ENCODE results near the gene VKORC1. TPM values are rescaled to one million over a fixed set of nuclear protein-coding genes. Genes with fewer than 3 reads are reported as not detected.

VKORC1 gene
- polyA plus RNA-seq, 4 donors = 54.4 to 87.8 (median 80.6) TPM

GRCh38 chr16:31084584-31085302, 9.9 kb downstream of the VKORC1 start:
- FAIRE-seq = no peak
- no peaks in the 10 kb centered on the region for H3K9me3 ChIP-seq (ENCODE audit: control insufficient read depth in 2 of 2, insufficient read depth in 1 of 2, low read depth in 1 of 2, low read length in 1 of 2)
- H3K36me3 ChIP-seq (ENCODE audit: control insufficient read depth in 3 of 3, insufficient read depth in 2 of 3, low read depth in 1 of 3, low read length in 3 of 3) = peaks cover 7 to 90% (median 13%) of the 10 kb centered on the region in 3 donors
- WGBS, 3 donors = 91 to 93% (median 93%) methylated on average over 14 to 16 of the region's 16 CpGs
- H3K27ac ChIP-seq (ENCODE audit: low read depth in 1 of 3, low read length in 2 of 3) = no peak overlapping the region
- no peak overlapping the region for H3K4me3 ChIP-seq (ENCODE audit: low read depth in 1 of 3, low read length in 3 of 3)
- DNase-seq = no peak
- H3K27me3 ChIP-seq (ENCODE audit: control insufficient read depth in 3 of 3, insufficient read depth in 3 of 3, low read length in 3 of 3) = no peaks in the 10 kb centered on the region
- no peaks in the 10 kb centered on the region for H3K4me1 ChIP-seq (ENCODE audit: control insufficient read depth in 3 of 3, insufficient read depth in 2 of 3, low read depth in 1 of 3, low read length in 2 of 3)

DNA sequence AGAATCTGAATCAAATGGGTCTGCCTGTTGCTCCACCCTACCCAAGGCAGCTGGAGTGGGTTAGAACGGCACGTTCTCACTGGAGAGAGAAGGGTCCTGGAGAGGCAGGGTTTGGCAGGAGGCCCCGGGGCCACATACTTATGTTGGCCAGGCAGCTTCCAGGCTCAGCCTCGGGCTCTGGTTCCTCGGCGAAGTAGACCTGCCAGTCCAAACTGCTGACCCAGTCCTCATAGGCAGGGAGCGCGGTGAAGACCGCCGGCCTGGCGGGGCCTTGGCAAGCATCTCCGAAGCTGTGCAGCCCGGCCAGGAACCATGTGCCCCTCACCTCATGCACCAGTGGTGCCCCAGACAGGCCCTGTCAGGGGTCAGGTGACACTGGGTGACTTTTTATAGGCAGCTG, 10.6 kb downstream of the VKORC1 start:
- H3K27ac ChIP-seq (ENCODE audit: low read depth in 1 of 3, low read length in 2 of 3) = no peak overlapping the region
- H3K4me3 ChIP-seq (ENCODE audit: low read depth in 1 of 3, low read length in 3 of 3) = no peak overlapping the region
- H3K9me3 ChIP-seq (ENCODE audit: control insufficient read depth in 2 of 2, insufficient read depth in 1 of 2, low read depth in 1 of 2, low read length in 1 of 2) = no peaks in the 10 kb centered on the region
- no peaks in the 10 kb centered on the region for H3K27me3 ChIP-seq (ENCODE audit: control insufficient read depth in 3 of 3, insufficient read depth in 3 of 3, low read length in 3 of 3)
- FAIRE-seq (no peak), DNase-seq (no peak)
- no peaks in the 10 kb centered on the region for H3K4me1 ChIP-seq (ENCODE audit: control insufficient read depth in 3 of 3, insufficient read depth in 2 of 3, low read depth in 1 of 3, low read length in 2 of 3)
- peaks cover 10 to 93% (median 17%) of the 10 kb centered on the region in 3 donors for H3K36me3 ChIP-seq (ENCODE audit: control insufficient read depth in 3 of 3, insufficient read depth in 2 of 3, low read depth in 1 of 3, low read length in 3 of 3)
- WGBS, 3 donors = 88 to 92% (median 91%) methylated on average over 13 of the region's 13 CpGs

DNA sequence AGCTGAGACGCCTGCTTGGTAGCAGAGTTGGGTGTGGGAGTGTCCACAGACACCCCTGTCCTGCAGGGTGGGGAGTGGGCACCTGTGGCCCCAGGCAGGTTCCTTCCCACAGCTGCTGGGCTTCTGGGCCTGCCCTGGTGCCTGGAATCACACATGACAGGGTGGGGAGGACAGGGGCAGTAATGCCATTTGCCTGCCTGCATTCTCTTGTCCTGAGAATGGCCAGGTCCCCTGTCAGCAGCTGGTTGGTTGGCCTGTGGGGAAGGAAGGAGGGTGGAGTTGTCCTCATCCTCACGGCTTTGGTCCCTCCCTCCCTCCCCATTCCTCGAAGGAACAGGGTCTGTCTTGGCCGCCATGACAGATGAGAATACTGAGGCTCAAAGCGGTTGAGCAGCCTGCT, 11.0 kb downstream of the VKORC1 start:
- no peak overlapping the region for H3K4me3 ChIP-seq (ENCODE audit: low read depth in 1 of 3, low read length in 3 of 3)
- FAIRE-seq = no peak
- WGBS, 3 donors = 70% methylated on average over 5 of the region's 5 CpGs
- no peak overlapping the region for H3K27ac ChIP-seq (ENCODE audit: low read depth in 1 of 3, low read length in 2 of 3)
- no peaks in the 10 kb centered on the region for H3K27me3 ChIP-seq (ENCODE audit: control insufficient read depth in 3 of 3, insufficient read depth in 3 of 3, low read length in 3 of 3)
- DNase-seq = no peak
- H3K9me3 ChIP-seq (ENCODE audit: control insufficient read depth in 2 of 2, insufficient read depth in 1 of 2, low read depth in 1 of 2, low read length in 1 of 2) = no peaks in the 10 kb centered on the region
- peaks cover 14 to 93% (median 17%) of the 10 kb centered on the region in 3 donors for H3K36me3 ChIP-seq (ENCODE audit: control insufficient read depth in 3 of 3, insufficient read depth in 2 of 3, low read depth in 1 of 3, low read length in 3 of 3)
- H3K4me1 ChIP-seq (ENCODE audit: control insufficient read depth in 3 of 3, insufficient read depth in 2 of 3, low read depth in 1 of 3, low read length in 2 of 3) = no peaks in the 10 kb centered on the region

DNA sequence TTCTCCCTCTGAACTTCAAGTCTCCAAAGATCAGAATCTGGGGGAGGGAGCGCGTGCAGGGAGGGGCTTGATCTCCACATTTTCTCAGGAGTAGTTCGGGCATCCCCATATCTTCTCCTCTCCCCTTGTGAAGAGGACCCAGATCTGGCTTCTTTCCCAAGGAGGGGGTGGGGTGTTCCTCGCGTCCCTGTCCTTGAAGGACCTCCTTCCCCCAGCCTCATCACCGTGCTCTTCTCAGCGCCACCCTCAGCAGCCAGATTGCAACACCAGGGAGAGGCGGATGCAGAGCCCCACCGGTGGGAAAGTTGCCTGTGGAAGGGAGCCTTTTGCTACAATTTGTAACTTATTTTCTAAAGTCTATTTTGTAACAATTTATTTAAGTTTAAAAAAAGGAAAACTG, 11.5 kb downstream of the VKORC1 start:
- FAIRE-seq = no peak
- no peak overlapping the region for H3K27ac ChIP-seq (ENCODE audit: low read depth in 1 of 3, low read length in 2 of 3)
- 72 to 84% (median 81%) methylated on average over 9 of the region's 9 CpGs for WGBS, 3 donors
- H3K36me3 ChIP-seq (ENCODE audit: control insufficient read depth in 3 of 3, insufficient read depth in 2 of 3, low read depth in 1 of 3, low read length in 3 of 3) = peaks cover 17 to 94% (median 19%) of the 10 kb centered on the region in 3 donors
- no peak for DNase-seq
- no peaks in the 10 kb centered on the region for H3K4me1 ChIP-seq (ENCODE audit: control insufficient read depth in 3 of 3, insufficient read depth in 2 of 3, low read depth in 1 of 3, low read length in 2 of 3)
- no peaks in the 10 kb centered on the region for H3K9me3 ChIP-seq (ENCODE audit: control insufficient read depth in 2 of 2, insufficient read depth in 1 of 2, low read depth in 1 of 2, low read length in 1 of 2)
- no peaks in the 10 kb centered on the region for H3K27me3 ChIP-seq (ENCODE audit: control insufficient read depth in 3 of 3, insufficient read depth in 3 of 3, low read length in 3 of 3)
- H3K4me3 ChIP-seq (ENCODE audit: low read depth in 1 of 3, low read length in 3 of 3) = no peak overlapping the region

DNA sequence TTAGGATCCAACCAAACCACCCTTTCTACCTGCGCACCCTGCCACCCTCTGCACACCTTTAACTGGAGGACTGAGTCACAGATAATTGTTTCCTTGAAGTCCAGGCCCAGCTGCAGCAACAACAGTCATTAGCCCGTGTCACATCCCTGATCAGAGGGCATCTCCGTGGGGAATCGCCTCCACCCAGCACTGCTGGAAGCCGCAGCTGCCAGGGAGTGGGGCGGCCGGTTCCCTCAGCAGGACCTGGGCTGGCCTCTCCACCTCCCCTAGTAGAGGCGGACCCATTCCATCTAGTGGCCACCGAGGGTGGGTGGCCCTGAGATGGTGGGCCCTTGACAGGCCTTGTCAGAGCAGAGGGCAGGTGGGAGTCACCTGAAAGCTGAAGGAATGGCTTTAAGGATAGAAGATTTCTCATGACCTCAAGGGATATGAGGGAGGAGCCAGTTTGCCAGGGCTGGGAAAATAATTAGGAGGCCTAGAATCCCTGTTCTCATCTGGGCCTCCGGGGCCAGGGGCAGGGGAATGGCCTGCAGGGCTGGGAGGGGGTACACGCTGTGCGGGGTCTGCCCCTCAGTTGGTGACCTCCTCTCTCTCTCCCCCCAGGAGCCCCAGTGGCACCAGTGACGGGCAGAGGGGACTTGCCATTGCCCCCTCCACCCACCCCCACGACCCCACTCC, 12.1 kb downstream of the VKORC1 start:
- Histone ChIP-seq H3K27me3 (ENCODE audit: control insufficient read depth in 3 of 3, insufficient read depth in 3 of 3, low read length in 3 of 3) (no peaks in the 10 kb centered on the region), H3K4me1 (ENCODE audit: control insufficient read depth in 3 of 3, insufficient read depth in 2 of 3, low read depth in 1 of 3, low read length in 2 of 3) (no peaks in the 10 kb centered on the region), H3K36me3 (ENCODE audit: control insufficient read depth in 3 of 3, insufficient read depth in 2 of 3, low read depth in 1 of 3, low read length in 3 of 3) (peaks cover 17 to 94% (median 19%) of the 10 kb centered on the region in 3 donors), H3K4me3 (ENCODE audit: low read depth in 1 of 3, low read length in 3 of 3) (no peak overlapping the region), H3K9me3 (ENCODE audit: control insufficient read depth in 2 of 2, insufficient read depth in 1 of 2, low read depth in 1 of 2, low read length in 1 of 2) (no peaks in the 10 kb centered on the region), H3K27ac (ENCODE audit: low read depth in 1 of 3, low read length in 2 of 3) (peak overlapping the region in 2 of 3 donors; percentile 27 to 29)
- FAIRE-seq = no peak
- 44 to 76% (median 70%) methylated on average over 11 to 14 of the region's 14 CpGs for WGBS, 3 donors
- peak in 1 of 2 donors; percentile 60 for DNase-seq

DNA sequence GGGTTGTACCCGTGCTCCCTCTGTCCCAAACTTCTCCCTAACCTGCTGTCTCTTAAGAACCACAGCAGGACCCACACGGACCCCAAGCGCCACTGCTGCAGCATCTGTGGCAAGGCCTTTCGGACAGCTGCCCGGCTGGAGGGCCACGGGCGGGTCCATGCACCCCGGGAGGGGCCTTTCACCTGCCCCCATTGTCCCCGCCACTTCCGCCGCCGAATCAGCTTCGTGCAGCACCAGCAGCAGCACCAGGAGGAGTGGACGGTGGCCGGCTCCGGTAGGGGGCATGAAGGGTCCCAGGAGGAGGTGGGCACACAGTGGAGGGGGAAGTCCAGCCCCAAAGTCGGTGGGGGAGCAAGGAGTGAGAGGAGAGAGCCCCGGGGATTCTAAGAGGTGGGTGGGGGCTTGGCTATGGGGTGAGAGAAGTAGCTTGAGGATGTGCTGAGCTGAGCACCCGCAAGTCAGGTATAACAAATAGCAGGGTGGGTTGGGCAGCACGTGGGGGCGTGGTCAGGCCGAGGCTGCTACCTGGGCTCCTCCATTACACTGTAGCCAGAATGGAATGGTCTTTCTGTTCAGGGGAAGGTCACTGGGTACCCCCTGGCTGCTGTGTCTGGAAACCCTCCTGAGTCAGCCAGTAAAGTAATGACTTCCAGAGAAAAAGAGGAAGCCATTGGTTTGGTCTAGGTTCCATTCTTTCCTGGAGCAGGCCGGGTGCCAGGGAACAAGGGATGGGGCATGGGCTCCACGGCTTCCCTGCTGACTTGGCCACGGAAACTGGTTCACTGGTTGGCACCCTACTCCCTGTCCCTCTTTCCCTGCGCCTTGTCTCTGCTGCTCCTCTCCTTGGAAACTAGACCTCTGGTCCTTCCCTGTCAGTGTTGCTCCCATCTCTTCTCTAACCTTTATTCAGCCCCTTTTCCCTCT, 12.9 kb downstream of the VKORC1 start:
- 83 to 86% (median 85%) methylated on average over 25 to 26 of the region's 26 CpGs for WGBS, 3 donors
- no peak for FAIRE-seq
- H3K27me3 ChIP-seq (ENCODE audit: control insufficient read depth in 3 of 3, insufficient read depth in 3 of 3, low read length in 3 of 3) = no peaks in the 10 kb centered on the region
- peak overlapping the region in 2 of 3 donors; percentile 22 to 27 for H3K27ac ChIP-seq (ENCODE audit: low read depth in 1 of 3, low read length in 2 of 3)
- no peak for DNase-seq
- peaks cover 19 to 94% (median 22%) of the 10 kb centered on the region in 3 donors for H3K36me3 ChIP-seq (ENCODE audit: control insufficient read depth in 3 of 3, insufficient read depth in 2 of 3, low read depth in 1 of 3, low read length in 3 of 3)
- no peak overlapping the region for H3K4me3 ChIP-seq (ENCODE audit: low read depth in 1 of 3, low read length in 3 of 3)
- no peaks in the 10 kb centered on the region for H3K4me1 ChIP-seq (ENCODE audit: control insufficient read depth in 3 of 3, insufficient read depth in 2 of 3, low read depth in 1 of 3, low read length in 2 of 3)
- no peaks in the 10 kb centered on the region for H3K9me3 ChIP-seq (ENCODE audit: control insufficient read depth in 2 of 2, insufficient read depth in 1 of 2, low read depth in 1 of 2, low read length in 1 of 2)

DNA sequence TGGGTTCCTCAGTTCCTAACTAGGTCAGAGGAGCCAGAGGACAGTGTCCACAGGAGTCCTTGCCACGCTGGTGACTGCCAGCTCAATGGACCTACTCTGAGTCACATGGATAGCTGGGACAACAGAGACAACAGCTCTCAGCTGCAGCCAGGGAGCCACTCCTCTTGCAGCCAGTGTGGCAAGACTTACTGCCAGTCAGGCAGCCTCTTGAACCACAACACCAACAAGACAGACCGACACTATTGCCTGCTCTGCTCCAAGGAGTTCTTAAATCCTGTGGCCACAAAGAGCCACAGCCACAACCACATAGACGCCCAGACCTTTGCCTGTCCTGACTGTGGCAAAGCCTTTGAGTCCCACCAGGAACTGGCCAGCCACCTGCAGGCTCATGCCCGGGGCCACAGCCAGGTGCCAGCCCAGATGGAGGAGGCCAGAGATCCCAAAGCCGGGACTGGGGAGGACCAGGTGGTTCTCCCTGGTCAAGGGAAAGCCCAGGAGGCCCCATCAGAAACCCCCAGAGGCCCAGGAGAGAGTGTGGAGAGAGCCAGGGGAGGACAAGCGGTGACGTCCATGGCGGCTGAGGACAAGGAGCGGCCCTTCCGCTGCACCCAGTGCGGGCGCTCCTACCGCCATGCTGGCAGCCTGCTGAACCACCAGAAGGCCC, 13.7 kb downstream of the VKORC1 start:
- Histone ChIP-seq H3K4me1 (ENCODE audit: control insufficient read depth in 3 of 3, insufficient read depth in 2 of 3, low read depth in 1 of 3, low read length in 2 of 3) (no peaks in the 10 kb centered on the region), H3K27me3 (ENCODE audit: control insufficient read depth in 3 of 3, insufficient read depth in 3 of 3, low read length in 3 of 3) (no peaks in the 10 kb centered on the region), H3K9me3 (ENCODE audit: control insufficient read depth in 2 of 2, insufficient read depth in 1 of 2, low read depth in 1 of 2, low read length in 1 of 2) (no peaks in the 10 kb centered on the region), H3K36me3 (ENCODE audit: control insufficient read depth in 3 of 3, insufficient read depth in 2 of 3, low read depth in 1 of 3, low read length in 3 of 3) (peaks cover 16 to 96% (median 22%) of the 10 kb centered on the region in 3 donors), H3K27ac (ENCODE audit: low read depth in 1 of 3, low read length in 2 of 3) (no peak overlapping the region), H3K4me3 (ENCODE audit: low read depth in 1 of 3, low read length in 3 of 3) (no peak overlapping the region)
- FAIRE-seq (no peak), DNase-seq (no peak)
- WGBS, 3 donors = 91 to 92% (median 92%) methylated on average over 11 to 13 of the region's 13 CpGs

Measured in small intestine (tissue), 7 donors.